Trophoblast cell (in vitro differentiated cells and primary cell): ENCODE data around the gene ST6GALNAC3.

Experiments used
- DNase-seq, 2 donors: peaks; one replicate each; pipeline ENCODE4 v3.0.0-alpha.2; 2016
- H2AFZ ChIP-seq: 2 replicates; pipeline ENCODE4 v1.6.1; 2013; ENCODE audit warnings: low read length, moderate library complexity, mild to moderate bottlenecking; ENCODE audit not compliant: insufficient read depth, poor library complexity
- H2AK5ac ChIP-seq: 2 replicates; pipeline ENCODE4 v1.6.1; 2013; ENCODE audit warnings: mild to moderate bottlenecking, low read length
- H2BK120ac ChIP-seq: 2 replicates; pipeline ENCODE4 v1.6.1; 2013; ENCODE audit warnings: low read length, mild to moderate bottlenecking, moderate library complexity; ENCODE audit not compliant: insufficient read depth, poor library complexity
- H2BK12ac ChIP-seq: 2 replicates; pipeline ENCODE4 v1.6.1; 2013; ENCODE audit warnings: mild to moderate bottlenecking, low read length, moderate library complexity
- H2BK5ac ChIP-seq: 2 replicates; pipeline ENCODE4 v1.6.1; 2013; ENCODE audit warnings: low read length, low read depth, moderate library complexity, mild to moderate bottlenecking; ENCODE audit not compliant: poor library complexity
- H3K14ac ChIP-seq: 2 replicates; pipeline ENCODE4 v1.6.1; 2013; ENCODE audit warnings: mild to moderate bottlenecking, low read length
- H3K18ac ChIP-seq: 2 replicates; pipeline ENCODE4 v1.6.1; 2013; ENCODE audit warnings: mild to moderate bottlenecking, low read length
- H3K23ac ChIP-seq: 2 replicates; pipeline ENCODE4 v1.6.1; 2013; ENCODE audit warnings: low read length
- H3K27ac ChIP-seq: 2 replicates; pipeline ENCODE4 v1.5.1; 2013; ENCODE audit warnings: low read depth, mild to moderate bottlenecking, inconsistent platforms, low read length, moderate library complexity
- H3K27me3 ChIP-seq: 2 replicates; pipeline ENCODE4 v1.6.1; 2013; ENCODE audit warnings: inconsistent platforms, mild to moderate bottlenecking, low read length, moderate library complexity; ENCODE audit not compliant: insufficient read depth
- H3K36me3 ChIP-seq, 2 experiments: 1 replicate in 1 of 2; 2 replicates in 1 of 2; pipeline ENCODE4 v1.6.1; 2013; ENCODE audit warnings: low read length in 2 of 2, mild to moderate bottlenecking in 2 of 2, moderate library complexity in 1 of 2; ENCODE audit not compliant: insufficient read depth in 2 of 2, control insufficient read depth in 1 of 2
- H3K4ac ChIP-seq: 2 replicates; pipeline ENCODE4 v1.6.1; 2013; ENCODE audit warnings: low read depth, mild to moderate bottlenecking, low read length, moderate library complexity
- H3K4me1 ChIP-seq, 2 experiments: 1 replicate in 1 of 2; 2 replicates in 1 of 2; pipeline ENCODE4 v1.6.1; 2013; ENCODE audit warnings: low read length in 2 of 2, mild to moderate bottlenecking in 2 of 2, moderate library complexity in 1 of 2; ENCODE audit not compliant: insufficient read depth in 2 of 2, control insufficient read depth in 1 of 2
- H3K4me2 ChIP-seq: 2 replicates; pipeline ENCODE4 v1.6.1; 2013; ENCODE audit warnings: inconsistent platforms, mild to moderate bottlenecking, low read length, moderate library complexity
- H3K4me3 ChIP-seq: 2 replicates; pipeline ENCODE4 v1.5.1; 2013; ENCODE audit warnings: mild to moderate bottlenecking, low read depth, low read length, inconsistent platforms
- H3K79me1 ChIP-seq: one replicate; pipeline ENCODE4 v1.6.1; 2013; ENCODE audit warnings: low read length
- H3K79me2 ChIP-seq: 2 replicates; pipeline ENCODE4 v1.6.1; 2013; ENCODE audit warnings: low read length, mild to moderate bottlenecking; ENCODE audit not compliant: control insufficient read depth, insufficient read depth, poor library complexity
- H3K9ac ChIP-seq: 2 replicates; pipeline ENCODE4 v1.6.1; 2013; ENCODE audit warnings: mild to moderate bottlenecking, low read length
- H3K9me3 ChIP-seq: 2 replicates; pipeline ENCODE4 v1.6.1; 2013; ENCODE audit warnings: low read depth, mild to moderate bottlenecking, control low read depth, inconsistent platforms, low read length; ENCODE audit not compliant: insufficient read depth
- H4K12ac ChIP-seq: 2 replicates; pipeline ENCODE4 v1.6.1; 2013; ENCODE audit warnings: low read depth, mild to moderate bottlenecking, low read length, moderate library complexity
- H4K8ac ChIP-seq: 2 replicates; pipeline ENCODE4 v1.6.1; 2013; ENCODE audit warnings: low read depth, mild to moderate bottlenecking, low read length, moderate library complexity
- H4K91ac ChIP-seq: one replicate; pipeline ENCODE4 v1.6.1; 2013; ENCODE audit warnings: low read depth, mild to moderate bottlenecking, low read length, moderate library complexity
- whole genome bisulfite sequencing: extraction: QIAGEN DNeasy Blood & Tissue Kit; methylation state at CpG from one replicate; pipeline ENCODE4 v1.1.7; 2013; ENCODE audit warnings: missing lambda C conversion rate; ENCODE audit not compliant: insufficient read length, insufficient coverage; ENCODE audit errors: extremely low coverage; 5-methylcytosine and 5-hydroxymethylcytosine counted together

The ST6GALNAC3 gene

DNA sequence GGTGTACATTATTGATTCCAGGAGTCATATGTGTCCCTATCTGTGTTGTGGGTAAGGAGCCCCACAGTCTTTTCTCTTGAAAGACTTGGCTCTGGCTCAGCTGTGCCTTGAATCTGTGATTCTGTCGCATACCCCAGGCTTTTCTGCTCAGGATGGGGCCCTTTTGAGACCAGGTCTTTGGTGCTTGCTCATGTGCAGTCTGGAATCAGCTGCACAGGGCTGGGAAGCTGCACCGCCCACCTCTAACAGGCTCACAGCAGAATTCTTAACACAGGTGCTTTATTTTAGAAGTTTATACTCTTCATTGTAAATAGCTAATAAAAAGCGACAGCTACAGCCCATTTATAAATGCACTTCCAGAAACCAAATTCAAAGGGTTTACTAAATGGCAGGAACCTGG, 61.3 kb downstream of the ST6GALNAC3 start:
- Histone ChIP-seq H2BK12ac (no peak overlapping the region), H2BK5ac (no peak overlapping the region)
- WGBS, result no CpG with 5 or more reads among the region's 3 CpGs

GRCh38 chr1:76136894-76137293, 62.3 kb downstream of the ST6GALNAC3 start:
- no peak overlapping the region for H3K27ac ChIP-seq
- H3K4me2 ChIP-seq, result no peak overlapping the region
- no peak overlapping the region for H3K4me3 ChIP-seq
- H3K9ac ChIP-seq, result no peak overlapping the region
- no CpG with 5 or more reads among the region's 3 CpGs for WGBS
- no peaks in the 10 kb centered on the region for H3K79me2 ChIP-seq
- no peak overlapping the region for H2AK5ac ChIP-seq
- DNase-seq, result no peak
- no peak overlapping the region for H4K8ac ChIP-seq
- H4K91ac ChIP-seq, result no peak overlapping the region
- H3K14ac ChIP-seq, result no peak overlapping the region
- no peak overlapping the region for H3K4ac ChIP-seq
- no peak overlapping the region for H4K12ac ChIP-seq
- no peak overlapping the region for H3K23ac ChIP-seq
- no peaks in the 10 kb centered on the region for H3K79me1 ChIP-seq
- no peaks in the 10 kb centered on the region for H3K4me1 ChIP-seq
- H3K36me3 ChIP-seq, result peaks cover 0 to 3% of the 10 kb centered on the region in 2 experiments
- no peaks in the 10 kb centered on the region for H3K27me3 ChIP-seq
- no peak overlapping the region for H2BK120ac ChIP-seq
- no peak overlapping the region for H2BK5ac ChIP-seq
- no peak overlapping the region for H2BK12ac ChIP-seq
- no peak overlapping the region for H3K18ac ChIP-seq
- H3K9me3 ChIP-seq, result no peaks in the 10 kb centered on the region
- H2AFZ ChIP-seq, result no peak overlapping the region

More for the DNA sequence above, 61.3 kb downstream of the ST6GALNAC3 start:
- Histone ChIP-seq H3K79me2 (no peaks in the 10 kb centered on the region), H3K23ac (no peak overlapping the region), H2BK120ac (no peak overlapping the region), H3K9me3 (no peaks in the 10 kb centered on the region), H3K27ac (no peak overlapping the region), H2AFZ (no peak overlapping the region), H3K18ac (no peak overlapping the region), H3K4me1 (no peaks in the 10 kb centered on the region), H3K14ac (no peak overlapping the region), H3K9ac (no peak overlapping the region), H3K4me2 (no peak overlapping the region), H2AK5ac (no peak overlapping the region), H4K12ac (no peak overlapping the region), H4K8ac (no peak overlapping the region), H4K91ac (no peak overlapping the region), H3K79me1 (no peaks in the 10 kb centered on the region), H3K27me3 (no peaks in the 10 kb centered on the region), H3K4ac (no peak overlapping the region), H3K36me3 (peaks cover 0 to 3% of the 10 kb centered on the region in 2 experiments), H3K4me3 (no peak overlapping the region)
- no peak for DNase-seq

- Histone ChIP-seq H4K12ac (no peak overlapping the region), H3K36me3 (no peaks in the 10 kb centered on the region), H3K4me1 (no peaks in the 10 kb centered on the region), H2AK5ac (no peak overlapping the region), H3K9ac (no peak overlapping the region), H2BK12ac (no peak overlapping the region), H2BK120ac (no peak overlapping the region), H2BK5ac (no peak overlapping the region), H4K8ac (no peak overlapping the region), H3K14ac (no peak overlapping the region), H3K79me1 (no peaks in the 10 kb centered on the region), H3K4me3 (no peak overlapping the region), H2AFZ (no peak overlapping the region), H3K4ac (no peak overlapping the region), H3K27me3 (no peaks in the 10 kb centered on the region), H3K27ac (no peak overlapping the region), H3K4me2 (no peak overlapping the region), H4K91ac (no peak overlapping the region), H3K9me3 (no peaks in the 10 kb centered on the region), H3K79me2 (no peaks in the 10 kb centered on the region), H3K18ac (no peak overlapping the region), H3K23ac (no peak overlapping the region)
- WGBS, result no CpG with 5 or more reads among the region's 3 CpGs
- DNase-seq, result no peak
Observed at GRCh38 chr1:76137746-76138145, 63.2 kb downstream of the ST6GALNAC3 start.

- Histone ChIP-seq H3K79me2 (no peaks in the 10 kb centered on the region), H4K12ac (no peak overlapping the region), H3K27ac (no peak overlapping the region), H3K4ac (no peak overlapping the region), H2BK12ac (no peak overlapping the region), H2AK5ac (no peak overlapping the region), H3K4me2 (no peak overlapping the region), H3K23ac (no peak overlapping the region), H3K27me3 (no peaks in the 10 kb centered on the region), H4K8ac (no peak overlapping the region), H2AFZ (no peak overlapping the region), H3K4me3 (no peak overlapping the region), H3K4me1 (no peaks in the 10 kb centered on the region), H3K9ac (no peak overlapping the region), H3K18ac (no peak overlapping the region), H2BK120ac (no peak overlapping the region), H4K91ac (no peak overlapping the region), H2BK5ac (no peak overlapping the region), H3K36me3 (no peaks in the 10 kb centered on the region), H3K79me1 (no peaks in the 10 kb centered on the region), H3K14ac (no peak overlapping the region), H3K9me3 (no peaks in the 10 kb centered on the region)
- no peak for DNase-seq
- no CpG with 5 or more reads among the region's 1 CpG for WGBS
Observed at GRCh38 chr1:76138217-76138616, 63.7 kb downstream of the ST6GALNAC3 start.
